Muscle of leg (tissue), 11 donors: ENCODE data around the gene SHANK3. TPM values are rescaled to one million over a fixed set of nuclear protein-coding genes. Genes with fewer than 3 reads are reported as not detected.

Source experiments
- DNase-seq: peaks from one replicate; pipeline ENCODE4 v3.0.0; 2013
- H3K27ac ChIP-seq: one replicate; pipeline ENCODE4 v1.5.1; 2013; ENCODE audit warnings: mild to moderate bottlenecking, low read length, control low read depth
- H3K27me3 ChIP-seq: one replicate; pipeline ENCODE4 v1.6.1; 2013; ENCODE audit warnings: low read length; ENCODE audit not compliant: control insufficient read depth, insufficient read depth
- H3K36me3 ChIP-seq: one replicate; pipeline ENCODE4 v1.6.1; 2013; ENCODE audit warnings: low read length; ENCODE audit not compliant: control insufficient read depth, insufficient read depth
- H3K4me1 ChIP-seq: one replicate; pipeline ENCODE4 v1.6.1; 2013; ENCODE audit warnings: low read length; ENCODE audit not compliant: control insufficient read depth, insufficient read depth
- H3K4me3 ChIP-seq: one replicate; pipeline ENCODE4 v1.5.1; 2013; ENCODE audit warnings: low read length, control low read depth
- H3K9me3 ChIP-seq: replicated peaks from 2 replicates; pipeline ENCODE4 v1.6.1; 2013; ENCODE audit warnings: low read depth, low read length; ENCODE audit not compliant: control insufficient read depth
- WGBS: methylation state at CpG from one replicate; pipeline ENCODE4 v1.1.5; 2013; ENCODE audit warnings: missing lambda C conversion rate; ENCODE audit not compliant: insufficient coverage; 5-methylcytosine and 5-hydroxymethylcytosine counted together
- polyA plus RNA-seq, 8 donors: library from polyadenylated mRNA; unstranded; fragments of 120-200 nt; gene quantifications; one replicate each; pipeline versions ENCODE4 v1.2.1 to v1.2.3, GENCODE V29; 2013; ENCODE audit warnings: inconsistent platforms in 1 of 8, low replicate concordance in 1 of 8; ENCODE audit not compliant: insufficient read length in 8 of 8, insufficient read depth in 1 of 8
- total RNA-seq: library from RNA; stranded (reverse); fragments of 120-200 nt; gene quantifications from one replicate; pipeline ENCODE4 v1.2.4, GENCODE V29; 2013

Gene SHANK3
- total and polyA plus RNA-seq, 9 donors: 4.3 to 25.1 (median 15.5) TPM

DNA sequence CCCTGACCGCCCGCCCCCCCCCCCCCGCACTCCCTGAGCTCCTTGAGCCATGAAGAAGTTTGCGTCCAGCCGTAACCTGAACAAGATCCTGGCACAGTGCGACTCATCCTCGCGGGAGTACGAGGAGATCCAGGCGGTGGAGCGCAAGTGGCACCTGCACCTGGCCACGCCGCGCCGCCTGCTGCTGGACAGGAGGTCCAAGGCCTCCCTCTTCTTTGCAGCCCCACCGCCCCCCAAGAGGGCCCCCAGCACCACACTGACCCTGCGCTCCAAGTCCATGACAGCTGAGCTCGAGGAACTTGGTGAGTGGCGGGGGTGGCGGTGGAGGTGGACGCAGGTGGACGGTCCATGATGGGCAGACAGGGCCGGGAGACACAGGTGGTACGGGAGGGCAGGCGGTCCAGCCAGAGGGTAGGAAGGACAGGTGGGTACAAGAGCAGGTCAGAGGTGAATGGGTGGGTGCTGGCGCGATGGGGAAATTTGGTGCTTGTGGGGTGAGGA, 33.3 kb downstream of the SHANK3 start:
- H3K4me3 ChIP-seq: no peak overlapping the region
- peaks cover 9% of the 10 kb centered on the region for H3K36me3 ChIP-seq
- no peaks in the 10 kb centered on the region for H3K27me3 ChIP-seq
- WGBS: 93% methylated on average over 20 of the region's 27 CpGs
- DNase-seq: no peak
- H3K4me1 ChIP-seq: peaks cover 5% of the 10 kb centered on the region
- no peak overlapping the region for H3K27ac ChIP-seq
- H3K9me3 ChIP-seq: no peaks in the 10 kb centered on the region

DNA sequence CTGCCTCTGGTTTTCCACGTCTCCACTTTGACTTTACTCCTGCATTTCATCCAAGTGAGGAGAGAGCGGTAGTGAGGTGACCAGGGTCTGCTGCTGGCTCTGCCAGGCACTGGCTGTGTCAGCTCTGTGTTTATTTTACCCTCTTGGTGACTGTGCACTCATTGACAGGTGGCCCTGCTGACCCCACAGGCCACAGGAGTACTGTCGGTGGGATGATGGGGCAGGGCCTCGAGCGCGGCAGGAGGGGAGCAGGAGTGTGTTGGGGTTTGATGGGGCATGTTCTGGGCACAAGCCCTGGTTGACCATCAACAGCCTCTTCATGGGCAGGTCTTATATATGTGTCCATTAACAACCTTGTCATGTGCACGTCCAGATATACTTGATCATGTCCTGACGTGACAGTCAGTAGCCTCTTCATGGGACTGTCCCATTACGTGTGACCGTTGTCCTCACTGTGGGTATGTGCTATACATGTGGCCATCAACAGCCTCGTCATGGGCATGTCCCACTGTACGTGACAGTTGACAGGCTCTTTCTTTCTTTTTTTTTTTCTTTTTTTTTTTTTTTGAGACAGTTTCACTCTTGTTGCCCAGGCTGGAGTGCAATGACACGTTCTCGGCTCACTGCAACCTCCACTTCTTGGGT, 34.0 kb downstream of the SHANK3 start:
- Histone ChIP-seq H3K36me3 (peaks cover 6% of the 10 kb centered on the region), H3K27ac (no peak overlapping the region), H3K4me3 (no peak overlapping the region), H3K4me1 (peaks cover 5% of the 10 kb centered on the region), H3K27me3 (no peaks in the 10 kb centered on the region), H3K9me3 (no peaks in the 10 kb centered on the region)
- DNase-seq: no peak
- 94% methylated on average over 11 of the region's 14 CpGs for WGBS

DNA sequence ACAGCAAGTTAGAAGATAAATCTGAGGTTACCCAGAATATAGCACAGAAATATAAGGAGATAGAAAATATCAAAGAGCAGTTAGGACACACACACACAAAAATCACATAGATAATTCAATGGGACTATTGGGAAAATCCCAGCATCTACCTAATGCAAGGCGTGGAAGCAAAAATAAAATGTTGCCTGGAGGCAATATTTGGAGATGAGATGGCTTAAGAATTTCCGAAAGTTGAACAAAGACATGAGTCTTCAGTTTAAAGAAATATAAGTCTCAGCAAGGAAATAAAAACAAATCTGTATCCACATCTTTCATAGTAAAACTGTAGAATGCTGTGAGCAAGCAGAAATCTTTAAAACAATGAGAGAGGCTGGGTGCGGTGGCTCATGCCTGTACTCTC, 35.9 kb downstream of the SHANK3 start:
- Histone ChIP-seq H3K27me3 (no peaks in the 10 kb centered on the region), H3K27ac (no peak overlapping the region), H3K9me3 (no peaks in the 10 kb centered on the region), H3K4me3 (no peak overlapping the region), H3K36me3 (peaks cover 4% of the 10 kb centered on the region), H3K4me1 (peaks cover 15% of the 10 kb centered on the region)
- DNase-seq: no peak
- WGBS: no CpG with 5 or more reads among the region's 3 CpGs

DNA sequence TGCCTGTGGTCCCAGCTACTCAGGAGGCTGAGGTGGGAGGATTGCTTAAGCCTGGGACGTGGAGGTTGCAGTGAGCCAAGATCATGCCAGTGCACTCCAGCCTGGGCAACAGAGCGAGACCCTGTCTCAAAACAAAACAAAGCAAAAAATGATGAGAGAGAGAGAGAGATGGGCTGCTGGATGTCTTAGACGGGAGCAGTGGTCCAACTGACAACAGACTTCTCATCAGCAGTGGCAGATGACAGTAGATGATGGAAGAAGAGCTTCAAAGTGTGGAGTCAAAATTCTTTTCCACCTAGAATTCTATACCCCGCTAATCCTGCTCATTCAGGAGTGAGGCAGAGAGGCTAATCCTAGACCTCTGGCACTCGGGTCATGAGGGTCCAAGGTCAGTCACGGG, 36.4 kb downstream of the SHANK3 start:
- Histone ChIP-seq H3K27me3 (no peaks in the 10 kb centered on the region), H3K4me3 (no peak overlapping the region), H3K27ac (no peak overlapping the region), H3K4me1 (peaks cover 20% of the 10 kb centered on the region), H3K9me3 (no peaks in the 10 kb centered on the region), H3K36me3 (peaks cover 4% of the 10 kb centered on the region)
- 82% methylated on average over 4 of the region's 6 CpGs for WGBS
- no peak for DNase-seq

DNA sequence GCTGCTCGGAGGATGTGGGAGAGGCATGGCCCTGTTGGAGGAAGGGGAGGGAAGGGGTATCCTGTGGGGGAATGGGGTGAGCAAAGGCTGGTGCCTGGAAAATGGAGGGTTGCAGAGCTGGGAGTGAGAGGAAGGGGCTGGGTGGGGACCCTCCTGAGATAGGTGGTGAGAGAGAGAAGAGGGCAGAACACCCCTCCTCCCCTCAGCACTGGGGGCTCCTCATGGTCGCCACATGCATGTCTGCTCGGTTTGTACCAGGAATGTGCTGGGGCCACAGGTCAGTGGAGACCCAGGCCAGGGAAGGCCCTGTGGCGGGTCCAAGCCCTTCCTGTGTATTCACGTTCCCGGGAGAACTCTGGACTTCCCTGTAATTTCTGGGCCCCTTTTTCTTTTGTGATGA, 37.6 kb downstream of the SHANK3 start:
- DNase-seq: no peak
- 74% methylated on average over 4 of the region's 6 CpGs for WGBS
- H3K4me3 ChIP-seq: no peak overlapping the region
- H3K27me3 ChIP-seq: no peaks in the 10 kb centered on the region
- H3K4me1 ChIP-seq: peaks cover 19% of the 10 kb centered on the region
- no peak overlapping the region for H3K27ac ChIP-seq
- H3K36me3 ChIP-seq: peaks cover 4% of the 10 kb centered on the region
- no peaks in the 10 kb centered on the region for H3K9me3 ChIP-seq

DNA sequence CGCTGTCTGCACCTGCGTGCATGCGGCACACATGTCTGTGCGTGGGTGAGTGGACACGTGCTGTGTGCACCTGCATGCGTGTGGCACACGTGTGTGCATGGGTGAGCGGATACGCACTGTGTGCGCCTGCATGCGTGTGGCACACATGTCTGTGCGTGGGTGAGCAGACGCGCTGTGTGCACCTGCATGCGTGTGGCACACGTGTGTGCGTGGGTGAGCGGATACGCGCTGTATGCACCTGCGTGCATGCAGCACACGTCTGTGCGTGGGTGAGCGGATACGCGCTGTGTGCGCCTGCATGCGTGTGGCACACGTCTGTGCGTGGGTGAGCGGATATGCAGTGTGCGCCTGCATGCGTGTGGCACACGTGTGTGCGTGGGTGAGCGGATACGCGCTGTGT, 38.3 kb downstream of the SHANK3 start:
- H3K36me3 ChIP-seq: peaks cover 4% of the 10 kb centered on the region

DNA sequence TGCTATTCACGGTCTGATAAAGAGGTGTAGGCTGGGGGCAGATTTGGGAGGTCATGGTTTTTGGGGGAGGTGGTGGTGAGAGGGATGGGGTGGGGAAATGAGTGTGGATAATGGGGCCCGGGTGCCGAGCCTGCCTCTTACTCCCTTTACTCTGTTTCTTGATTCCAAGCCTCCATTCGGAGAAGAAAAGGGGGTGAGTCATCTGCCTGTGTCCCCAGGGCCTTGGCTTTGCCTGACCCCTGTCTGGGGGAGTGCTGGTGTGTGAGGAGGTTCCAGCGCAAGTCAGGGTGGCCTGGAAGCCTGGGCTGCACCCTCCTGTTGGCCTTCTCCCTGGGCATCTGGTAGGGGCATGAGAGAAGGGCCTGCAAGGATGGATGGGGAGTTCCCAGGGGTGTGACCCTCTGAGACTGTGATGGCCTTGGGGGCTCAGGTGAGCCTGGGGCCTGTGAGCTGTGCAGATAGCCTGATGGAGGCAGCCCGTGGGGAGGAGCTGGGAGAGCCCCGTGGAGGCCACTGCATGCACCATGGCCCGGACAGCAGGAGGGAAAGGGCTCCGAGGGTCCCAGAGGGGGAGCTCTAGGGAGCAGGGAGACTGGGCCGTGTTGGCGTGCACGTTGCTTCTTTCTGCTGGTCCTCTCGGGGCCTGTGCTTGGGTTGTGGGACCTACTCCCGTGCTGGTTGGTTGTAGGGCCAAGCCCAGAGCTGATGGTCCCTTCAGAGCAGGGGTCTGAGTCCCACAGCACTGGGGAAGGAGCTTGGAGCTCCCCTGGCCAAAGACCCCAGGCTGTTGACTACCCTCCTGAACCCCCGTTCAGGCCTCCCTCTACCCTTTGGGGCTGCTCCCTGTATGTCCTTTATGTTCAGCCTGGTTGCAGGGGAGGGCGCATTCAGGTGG, 39.1 kb downstream of the SHANK3 start:
- WGBS: 89% methylated on average over 12 of the region's 16 CpGs
- Histone ChIP-seq H3K27me3 (no peaks in the 10 kb centered on the region), H3K27ac (no peak overlapping the region), H3K4me3 (no peak overlapping the region), H3K36me3 (peaks cover 4% of the 10 kb centered on the region), H3K9me3 (no peaks in the 10 kb centered on the region), H3K4me1 (peaks cover 16% of the 10 kb centered on the region)
- DNase-seq: no peak

More for the DNA sequence above, 38.3 kb downstream of the SHANK3 start:
- Histone ChIP-seq H3K27ac (no peak overlapping the region), H3K4me3 (no peak overlapping the region), H3K9me3 (no peaks in the 10 kb centered on the region), H3K4me1 (peaks cover 16% of the 10 kb centered on the region), H3K27me3 (no peaks in the 10 kb centered on the region)
- no peak for DNase-seq
- WGBS: 96% methylated on average over 38 of the region's 38 CpGs

DNA sequence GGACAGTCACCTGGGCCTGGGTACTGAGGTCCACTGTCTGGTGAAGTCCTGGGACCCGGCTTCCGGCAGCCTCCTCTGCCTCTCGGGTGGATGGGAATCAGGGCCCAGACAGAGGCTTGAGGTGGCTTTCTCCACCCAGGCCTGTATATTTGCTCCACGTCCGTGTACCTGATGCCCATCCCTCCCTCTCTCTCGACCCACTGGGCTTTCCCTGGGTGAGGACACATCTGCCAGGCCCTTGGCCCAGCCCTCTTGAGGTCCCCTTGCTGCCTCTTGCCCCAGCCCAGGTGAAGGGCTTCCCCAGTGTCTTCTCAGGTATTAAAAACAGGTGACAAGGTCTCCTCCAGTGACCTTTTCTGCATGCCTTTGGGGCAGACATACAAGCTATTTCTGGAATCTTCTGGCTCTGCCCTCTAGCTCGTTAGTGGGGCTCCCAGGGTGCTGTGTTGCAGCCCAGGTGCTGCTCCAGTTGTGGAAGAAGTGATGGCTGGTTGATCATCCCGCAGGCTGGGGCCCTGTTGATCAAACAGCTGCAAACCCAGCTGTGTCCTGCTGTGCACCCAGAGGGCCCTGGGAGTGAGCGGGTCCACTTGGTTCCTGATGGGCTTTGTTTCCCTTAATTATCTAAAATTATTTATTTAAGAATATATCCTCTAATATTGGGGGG, 39.9 kb downstream of the SHANK3 start:
- Histone ChIP-seq H3K36me3 (peaks cover 4% of the 10 kb centered on the region), H3K9me3 (no peaks in the 10 kb centered on the region), H3K4me3 (no peak overlapping the region), H3K4me1 (peaks cover 17% of the 10 kb centered on the region), H3K27ac (no peak overlapping the region), H3K27me3 (no peaks in the 10 kb centered on the region)
- WGBS: 68% methylated on average over 8 of the region's 9 CpGs
- DNase-seq: no peak

DNA sequence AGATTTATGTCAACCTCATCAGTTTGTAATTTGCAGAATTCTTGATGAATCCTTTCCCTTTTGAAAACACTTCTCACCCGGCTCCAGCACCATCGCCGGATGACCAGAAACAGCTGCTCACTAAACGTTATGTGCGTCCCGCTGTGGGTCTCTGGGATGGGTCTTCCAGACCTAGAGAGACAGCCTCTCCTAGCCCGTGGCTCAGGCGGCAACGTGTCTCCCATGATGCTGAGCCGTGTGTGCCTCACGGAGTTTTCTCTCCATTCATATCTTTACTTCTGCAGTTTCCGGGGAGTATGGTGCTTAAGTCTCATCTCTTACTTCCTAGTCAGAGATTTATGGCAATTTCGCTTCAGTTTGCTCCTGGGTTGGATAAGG, 40.4 kb downstream of the SHANK3 start:
- peaks cover 4% of the 10 kb centered on the region for H3K36me3 ChIP-seq
- peaks cover under 1% of the 10 kb centered on the region for H3K27me3 ChIP-seq
- DNase-seq: no peak
- 68% methylated on average over 10 of the region's 13 CpGs for WGBS
- H3K9me3 ChIP-seq: no peaks in the 10 kb centered on the region
- H3K4me1 ChIP-seq: peaks cover 23% of the 10 kb centered on the region
- H3K27ac ChIP-seq: no peak overlapping the region
- H3K4me3 ChIP-seq: no peak overlapping the region

DNA sequence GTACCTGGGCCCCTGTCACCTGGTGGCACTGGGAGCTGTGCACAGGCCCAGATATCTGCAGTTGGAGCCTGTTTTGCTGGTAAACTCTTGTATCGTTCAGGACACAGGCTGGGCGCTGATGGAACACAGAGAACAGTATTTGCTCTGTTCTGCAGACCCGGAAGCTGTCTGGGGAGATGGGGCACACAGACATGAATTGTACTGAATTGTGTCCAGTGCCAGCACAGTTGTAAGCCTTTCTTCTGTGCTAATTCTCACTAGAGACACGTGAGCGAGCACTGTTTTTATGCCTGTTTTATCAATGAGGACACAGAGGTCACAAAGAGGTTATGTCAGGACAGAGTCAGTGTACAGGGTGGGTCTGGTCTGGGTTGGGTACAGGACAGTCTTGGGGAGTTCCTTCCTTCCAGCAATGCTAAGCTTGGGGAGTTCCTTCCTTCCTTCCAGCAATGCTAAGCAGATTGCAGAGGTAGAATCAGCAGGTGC, 41.0 kb downstream of the SHANK3 start:
- Histone ChIP-seq H3K36me3 (peaks cover 4% of the 10 kb centered on the region), H3K27ac (no peak overlapping the region), H3K4me1 (peaks cover 25% of the 10 kb centered on the region), H3K4me3 (no peak overlapping the region), H3K27me3 (peaks cover 2% of the 10 kb centered on the region), H3K9me3 (no peaks in the 10 kb centered on the region)
- 90% methylated on average over 3 of the region's 5 CpGs for WGBS
- peak; percentile 34 for DNase-seq
